Measurements from ENCODE around the gene EID2.

DNA sequence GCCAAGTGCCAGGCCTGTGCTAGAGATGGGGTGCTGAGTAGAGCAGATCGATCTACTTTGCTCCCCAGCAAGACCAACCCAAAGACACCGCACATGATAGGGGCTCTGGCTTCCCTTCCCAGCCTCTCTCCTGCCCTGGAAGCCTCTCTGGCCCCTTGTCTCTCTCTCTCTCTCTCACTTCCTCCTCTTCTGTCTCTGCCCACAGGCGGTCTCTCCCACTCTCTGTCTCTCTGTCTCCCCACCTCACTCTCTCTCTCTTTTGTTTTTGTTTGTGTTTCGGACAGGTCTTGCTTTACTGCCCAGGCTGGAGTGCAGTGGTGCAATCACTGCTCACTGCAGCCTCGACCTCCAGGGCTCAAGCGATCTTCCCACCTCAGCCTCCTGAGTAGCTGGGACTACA lies 23.7 kb downstream of the EID2 start:
- TF ChIP-seq SIN3A (IDR thresholded peaks at IDR 0.05; ENCODE audit: low read depth, low read length) (no peak), NRF1 (conservative IDR thresholded peaks at IDR 0.05; ENCODE audit: low read depth, low read length) (no peak), GABPA (IDR thresholded peaks at IDR 0.05; ENCODE audit: low read depth) (no peak), TCF12 (IDR thresholded peaks at IDR 0.05; ENCODE audit: low read depth, low read length) (no peak), FOS (IDR thresholded peaks at IDR 0.05; ENCODE audit: borderline replicate concordance, extremely low read depth, insufficient read length) (no peak)

Measured in GM12878 (cell line).